Measurements from ENCODE around the gene ZNF790.
A peak's percentile ranks its signal among the peaks of the same experiment; 100 is the strongest.

ZNF790 gene

GRCh38 chr19:36837906-36838783 lies at the start of gene ZNF790:
ZNF790 (minus strand) TSS chr19:36838387; CDS start chr19:36825619, 12,768 bp downstream.
- Histone ChIP-seq H3K4me1 (ENCODE audit: low read depth, poor library complexity, severe bottlenecking) (no peaks in the 10 kb centered on the region), H3K79me2 (ENCODE audit: insufficient read depth, low read depth) (no peaks in the 10 kb centered on the region), H4K20me1 (ENCODE audit: insufficient read depth) (no peaks in the 10 kb centered on the region), H3K9ac (no peak within 1 kb of the TSS), H3K36me3 (ENCODE audit: insufficient read depth) (no peaks in the 10 kb centered on the region), H3K4me3 (IDR thresholded peaks at IDR 0.05; ENCODE audit: insufficient read depth, low read depth, low read length) (no peak within 1 kb of the TSS), H3K4me2 (no peak within 1 kb of the TSS), H2AFZ (ENCODE audit: low read depth) (no peak within 1 kb of the TSS), H3K27me3 (ENCODE audit: insufficient read depth, low read depth) (no peaks in the 10 kb centered on the region), H3K27ac (no peak within 1 kb of the TSS)
- no peak for TF ChIP-seq CTCF (conservative IDR thresholded peaks at IDR 0.05; ENCODE audit: low read depth, low read length)

GRCh38 chr19:36876993-36877938 lies 39.1 kb upstream of the ZNF790 start:
- Histone ChIP-seq H4K20me1 (ENCODE audit: insufficient read depth) (no peaks in the 10 kb centered on the region), H3K4me3 (IDR thresholded peaks at IDR 0.05; ENCODE audit: insufficient read depth, low read depth, low read length) (no peak overlapping the region), H3K27ac (no peak overlapping the region), H3K79me2 (ENCODE audit: insufficient read depth, low read depth) (no peaks in the 10 kb centered on the region), H3K36me3 (ENCODE audit: insufficient read depth) (no peaks in the 10 kb centered on the region), H3K9ac (no peak overlapping the region), H3K4me1 (ENCODE audit: low read depth, poor library complexity, severe bottlenecking) (no peaks in the 10 kb centered on the region), H3K4me2 (no peak overlapping the region), H2AFZ (ENCODE audit: low read depth) (no peak overlapping the region), H3K27me3 (ENCODE audit: insufficient read depth, low read depth) (no peaks in the 10 kb centered on the region)
- no peak for TF ChIP-seq CTCF (conservative IDR thresholded peaks at IDR 0.05; ENCODE audit: low read depth, low read length)

- Histone ChIP-seq H3K4me3 (IDR thresholded peaks at IDR 0.05; ENCODE audit: insufficient read depth, low read depth, low read length) (no peak overlapping the region), H3K4me2 (no peak overlapping the region), H3K4me1 (ENCODE audit: low read depth, poor library complexity, severe bottlenecking) (no peaks in the 10 kb centered on the region), H3K9ac (no peak overlapping the region), H3K27ac (no peak overlapping the region), H3K27me3 (ENCODE audit: insufficient read depth, low read depth) (no peaks in the 10 kb centered on the region), H3K79me2 (ENCODE audit: insufficient read depth, low read depth) (no peaks in the 10 kb centered on the region), H2AFZ (ENCODE audit: low read depth) (no peak overlapping the region), H3K36me3 (ENCODE audit: insufficient read depth) (no peaks in the 10 kb centered on the region), H4K20me1 (ENCODE audit: insufficient read depth) (no peaks in the 10 kb centered on the region)
- TF ChIP-seq CTCF (conservative IDR thresholded peaks at IDR 0.05; ENCODE audit: low read depth, low read length), result no peak
Measured at GRCh38 chr19:36851898-36852297, 13.7 kb upstream of the ZNF790 start.

GRCh38 chr19:36850559-36851442 lies 12.6 kb upstream of the ZNF790 start, which contains the start of gene ZNF345:
ZNF345 (plus strand) TSS chr19:36850876; CDS start chr19:36876831, 25,955 bp downstream.
- H2AFZ ChIP-seq (ENCODE audit: low read depth), result peak within 1 kb of the TSS; percentile 66
- 0 out of 2 replicates have a peak within 1 kb of the TSS, but pooled peaks have one; percentile 9 for H3K4me2 ChIP-seq
- no peaks in the 10 kb centered on the region for H3K36me3 ChIP-seq (ENCODE audit: insufficient read depth)
- H3K9ac ChIP-seq, result no peak within 1 kb of the TSS
- TF ChIP-seq CTCF (conservative IDR thresholded peaks at IDR 0.05; ENCODE audit: low read depth, low read length), result no peak
- no peaks in the 10 kb centered on the region for H4K20me1 ChIP-seq (ENCODE audit: insufficient read depth)
- no peaks in the 10 kb centered on the region for H3K4me1 ChIP-seq (ENCODE audit: low read depth, poor library complexity, severe bottlenecking)
- H3K27me3 ChIP-seq (ENCODE audit: insufficient read depth, low read depth), result no peaks in the 10 kb centered on the region
- H3K4me3 ChIP-seq (IDR thresholded peaks at IDR 0.05; ENCODE audit: insufficient read depth, low read depth, low read length), result no peak within 1 kb of the TSS
- no peaks in the 10 kb centered on the region for H3K79me2 ChIP-seq (ENCODE audit: insufficient read depth, low read depth)
- no peak within 1 kb of the TSS for H3K27ac ChIP-seq

Data from KMS-11 (cell line).